Thyroid gland (tissue), 4 donors: ENCODE measurements around the gene SYNJ2. TPM values are rescaled to one million over a fixed set of nuclear protein-coding genes. Genes with fewer than 3 reads are reported as not detected.

Experiments used
- DNase-seq, 2 donors: peaks; one replicate each; pipeline ENCODE4 v3.0.0-alpha.2; 2019
- H3K27ac ChIP-seq, 3 donors: fragments of 200-600 bp; sonication (generic); 1 replicate in 2 of 3; 2 replicates in 1 of 3; pipeline ENCODE4 v1.5.1; 2016 to 2019; ENCODE audit warnings: mild to moderate bottlenecking in 1 of 3, moderate library complexity in 1 of 3
- H3K27me3 ChIP-seq: fragments of 200-600 bp; sonication (generic); one replicate; pipeline ENCODE4 v1.5.1; 2019
- H3K36me3 ChIP-seq, 2 donors: fragments of 200-600 bp; sonication (generic); one replicate each; pipeline ENCODE4 v1.5.1; 2016 to 2019
- H3K4me1 ChIP-seq, 2 donors: fragments of 200-600 bp; sonication (generic); one replicate each; pipeline ENCODE4 v1.5.1; 2017 to 2019
- H3K4me3 ChIP-seq, 3 donors: fragments of 200-600 bp; sonication (generic); replicated peaks in 1 of 3; 1 replicate in 2 of 3; 2 replicates in 1 of 3; pipeline ENCODE4 v1.5.1; 2016; ENCODE audit warnings: mild to moderate bottlenecking in 1 of 3
- H3K9me3 ChIP-seq: fragments of 200-600 bp; sonication (generic); one replicate; pipeline ENCODE4 v1.5.1; 2017
- CTCF ChIP-seq, 6 experiments: fragments of 200-600 bp in 3 of 6; fragments of 450-650 bp in 3 of 6; sonication (generic) in 3 of 6; IDR thresholded peaks; one replicate each; pipeline ENCODE4 v1.5.1; 2016 to 2019; ENCODE audit warnings: antibody characterized with exemption in 6 of 6, mild to moderate bottlenecking in 2 of 6, inconsistent platforms in 1 of 6, moderate library complexity in 1 of 6
- POLR2A ChIP-seq, 2 donors: fragments of 450-650 bp; IDR thresholded peaks; one replicate each; pipeline ENCODE4 v1.6.1; 2017; ENCODE audit warnings: antibody characterized with exemption in 2 of 2, mild to moderate bottlenecking in 2 of 2, moderate library complexity in 1 of 2
- WGBS, 2 donors: methylation state at CpG; one replicate each; pipeline ENCODE4 v1.1.5; 2017; 5-methylcytosine and 5-hydroxymethylcytosine counted together
- intact Hi-C: fragments of 100-400 bp; cut with DNase I; formaldehyde crosslinking; loops from one replicate; pipeline ENCODE4 v1.15.1; 2023
- total RNA-seq, 4 donors: library from RNA; depleted of rRNA; stranded (reverse); fragments of >200 nt; gene quantifications; one replicate each; pipeline ENCODE4 v1.2.3, GENCODE V29; 2016

SYNJ2 gene
- total RNA-seq, 4 donors from 2014 or later: 11.3 to 22.7 (median 13.5) TPM

GRCh38 chr6:158047127-158047518 lies 65.5 kb downstream of the SYNJ2 start:
- Histone ChIP-seq H3K4me3 (no peak overlapping the region), H3K27me3 (no peaks in the 10 kb centered on the region), H3K36me3 (no peaks in the 10 kb centered on the region), H3K9me3 (no peaks in the 10 kb centered on the region), H3K4me1 (peaks cover 0 to 14% of the 10 kb centered on the region in 2 donors), H3K27ac (no peak overlapping the region)
- DNase-seq: no peak
- intact Hi-C loops: no loop called here
- WGBS, 2 donors: 89 to 91% methylated on average over 10 of the region's 10 CpGs
- TF ChIP-seq POLR2A (IDR thresholded peaks at IDR 0.05) (no peak), CTCF (IDR thresholded peaks at IDR 0.05) (no peak)

GRCh38 chr6:158047563-158048323 lies 66.1 kb downstream of the SYNJ2 start:
- no peak for DNase-seq
- intact Hi-C loops: no loop called here
- Histone ChIP-seq H3K27ac (no peak overlapping the region), H3K4me3 (no peak overlapping the region), H3K9me3 (no peaks in the 10 kb centered on the region), H3K36me3 (no peaks in the 10 kb centered on the region), H3K4me1 (peaks cover 0 to 8% of the 10 kb centered on the region in 2 donors), H3K27me3 (no peaks in the 10 kb centered on the region)
- WGBS, 2 donors: 77 to 84% methylated on average over 9 of the region's 9 CpGs
- TF ChIP-seq CTCF (IDR thresholded peaks at IDR 0.05) (no peak), POLR2A (IDR thresholded peaks at IDR 0.05) (no peak)

GRCh38 chr6:158048589-158048988 lies 66.9 kb downstream of the SYNJ2 start:
- H3K27ac ChIP-seq: no peak overlapping the region
- H3K36me3 ChIP-seq: no peaks in the 10 kb centered on the region
- 95 to 97% methylated on average over 7 of the region's 7 CpGs for WGBS, 2 donors

GRCh38 chr6:158049055-158050028 lies 67.7 kb downstream of the SYNJ2 start:
- H3K9me3 ChIP-seq: no peaks in the 10 kb centered on the region
- no peak overlapping the region for H3K4me3 ChIP-seq
- WGBS, 2 donors: 88 to 90% methylated on average over 13 to 17 of the region's 17 CpGs
- H3K27ac ChIP-seq: no peak overlapping the region
- DNase-seq: no peak
- no peaks in the 10 kb centered on the region for H3K27me3 ChIP-seq
- no peaks in the 10 kb centered on the region for H3K36me3 ChIP-seq
- no peak for TF ChIP-seq CTCF (IDR thresholded peaks at IDR 0.05)
- TF ChIP-seq POLR2A (IDR thresholded peaks at IDR 0.05): no peak
- intact Hi-C loops: no loop called here
- peaks cover 0 to 5% of the 10 kb centered on the region in 2 donors for H3K4me1 ChIP-seq

More at GRCh38 chr6:158048589-158048988, 66.9 kb downstream of the SYNJ2 start:
- no peak for DNase-seq
- TF ChIP-seq POLR2A (IDR thresholded peaks at IDR 0.05) (no peak), CTCF (IDR thresholded peaks at IDR 0.05) (no peak)
- Histone ChIP-seq H3K27me3 (no peaks in the 10 kb centered on the region), H3K4me3 (no peak overlapping the region), H3K4me1 (peaks cover 0 to 5% of the 10 kb centered on the region in 2 donors), H3K9me3 (no peaks in the 10 kb centered on the region)
- intact Hi-C loops: no loop called here
